ENCODE data around the gene EXTL1.

- TF ChIP-seq CTCF (IDR thresholded peaks at IDR 0.05; ENCODE audit: low read length) (no peak), EZH2 (IDR thresholded peaks at IDR 0.05; ENCODE audit: borderline replicate concordance, low read length) (no peak)
Observed at GRCh38 chr1:26034504-26035202, 13.1 kb downstream of the EXTL1 start.
